Nephron progenitor cell (in vitro differentiated cells): ENCODE measurements around the gene PRUNE1.

ENCODE experiments used
- DNase-seq: peaks from one replicate; pipeline ENCODE4 v3.0.0; 2021
- H3K27ac Mint-ChIP-seq: 2 replicates; pipeline ENCODE4 v1.8.0; 2021; ENCODE audit warnings: mild to moderate bottlenecking, moderate library complexity, mixed read lengths
- H3K27me3 Mint-ChIP-seq: 2 replicates; pipeline ENCODE4 v1.8.0; 2021; ENCODE audit warnings: mild to moderate bottlenecking, low read depth, mixed read lengths; ENCODE audit not compliant: poor library complexity
- H3K36me3 Mint-ChIP-seq: 2 replicates; pipeline ENCODE4 v1.8.0; 2021; ENCODE audit warnings: low read depth, mixed read lengths
- H3K4me1 Mint-ChIP-seq: 2 replicates; pipeline ENCODE4 v1.8.0; 2021; ENCODE audit warnings: mixed read lengths
- H3K4me3 Mint-ChIP-seq: 2 replicates; pipeline ENCODE4 v1.8.0; 2021; ENCODE audit warnings: mild to moderate bottlenecking, moderate library complexity, mixed read lengths
- H3K9me3 Mint-ChIP-seq: 2 replicates; pipeline ENCODE4 v1.8.0; 2021; ENCODE audit warnings: mild to moderate bottlenecking, moderate library complexity, mixed read lengths
- TF ChIP-seq, protein P1 (sequence below): fragments of 200-600 bp; sonication (generic); IDR thresholded peaks from 2 replicates; pipeline ENCODE4 v1.5.0; 2021; ENCODE audit warnings: antibody characterized with exemption

Gene PRUNE1

DNA sequence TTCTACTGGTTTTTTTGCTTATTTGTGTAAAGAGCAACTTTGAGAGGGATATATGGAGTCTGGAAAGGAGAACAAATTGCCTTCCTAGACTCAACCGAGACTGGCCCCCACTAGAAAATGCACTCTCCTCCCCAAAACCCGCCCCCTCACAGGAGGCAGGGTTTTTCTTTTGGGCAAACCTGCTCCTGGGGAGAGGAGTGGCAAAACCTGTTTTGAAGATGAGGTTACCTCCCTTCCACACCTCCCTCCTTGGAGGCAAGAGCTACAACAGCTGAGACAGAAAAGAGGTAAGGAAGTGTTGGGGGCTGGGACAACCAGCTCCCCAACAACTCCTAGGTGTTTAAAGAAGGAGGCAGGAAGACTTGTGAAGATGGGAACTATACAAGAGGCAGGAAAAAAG is 28.1 kb downstream of the PRUNE1 start, which contains the start of gene BNIPL:
BNIPL (plus strand) TSS at position 231 of the 400 bp plus-strand sequence; CDS start at position 371, 140 bp downstream.
- Mint-ChIP-seq H3K27ac (peak within 1 kb of the TSS; percentile 44), H3K4me3 (no peak within 1 kb of the TSS), H3K36me3 (peaks cover 33% of the 10 kb centered on the region), H3K9me3 (no peaks in the 10 kb centered on the region), H3K4me1 (no peaks in the 10 kb centered on the region), H3K27me3 (no peaks in the 10 kb centered on the region)
- no peak for DNase-seq
- TF ChIP-seq, protein P1, sequence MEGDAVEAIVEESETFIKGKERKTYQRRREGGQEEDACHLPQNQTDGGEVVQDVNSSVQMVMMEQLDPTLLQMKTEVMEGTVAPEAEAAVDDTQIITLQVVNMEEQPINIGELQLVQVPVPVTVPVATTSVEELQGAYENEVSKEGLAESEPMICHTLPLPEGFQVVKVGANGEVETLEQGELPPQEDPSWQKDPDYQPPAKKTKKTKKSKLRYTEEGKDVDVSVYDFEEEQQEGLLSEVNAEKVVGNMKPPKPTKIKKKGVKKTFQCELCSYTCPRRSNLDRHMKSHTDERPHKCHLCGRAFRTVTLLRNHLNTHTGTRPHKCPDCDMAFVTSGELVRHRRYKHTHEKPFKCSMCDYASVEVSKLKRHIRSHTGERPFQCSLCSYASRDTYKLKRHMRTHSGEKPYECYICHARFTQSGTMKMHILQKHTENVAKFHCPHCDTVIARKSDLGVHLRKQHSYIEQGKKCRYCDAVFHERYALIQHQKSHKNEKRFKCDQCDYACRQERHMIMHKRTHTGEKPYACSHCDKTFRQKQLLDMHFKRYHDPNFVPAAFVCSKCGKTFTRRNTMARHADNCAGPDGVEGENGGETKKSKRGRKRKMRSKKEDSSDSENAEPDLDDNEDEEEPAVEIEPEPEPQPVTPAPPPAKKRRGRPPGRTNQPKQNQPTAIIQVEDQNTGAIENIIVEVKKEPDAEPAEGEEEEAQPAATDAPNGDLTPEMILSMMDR, result no peak

DNA sequence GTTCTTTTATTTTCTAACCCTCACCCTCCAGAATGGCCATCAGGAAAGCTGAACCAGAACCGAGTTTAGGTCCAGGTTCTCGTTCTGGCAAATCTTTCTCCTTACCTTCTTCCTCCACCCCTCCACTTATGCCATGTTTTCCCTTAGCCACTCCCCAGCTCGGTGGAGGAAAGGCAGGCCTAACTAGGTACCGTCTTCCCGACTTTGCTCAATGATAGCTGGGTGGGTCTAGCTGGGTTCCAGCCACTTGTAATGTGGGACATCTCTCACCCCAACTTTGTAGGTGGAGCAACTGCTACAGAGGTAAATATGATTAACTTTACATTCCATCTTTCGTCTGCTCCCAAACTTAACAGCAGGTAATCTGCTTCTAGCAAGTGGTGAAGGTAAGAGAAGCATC is 28.8 kb downstream of the PRUNE1 start:
- H3K4me1 Mint-ChIP-seq, result no peaks in the 10 kb centered on the region
- peaks cover 28% of the 10 kb centered on the region for H3K36me3 Mint-ChIP-seq

DNA sequence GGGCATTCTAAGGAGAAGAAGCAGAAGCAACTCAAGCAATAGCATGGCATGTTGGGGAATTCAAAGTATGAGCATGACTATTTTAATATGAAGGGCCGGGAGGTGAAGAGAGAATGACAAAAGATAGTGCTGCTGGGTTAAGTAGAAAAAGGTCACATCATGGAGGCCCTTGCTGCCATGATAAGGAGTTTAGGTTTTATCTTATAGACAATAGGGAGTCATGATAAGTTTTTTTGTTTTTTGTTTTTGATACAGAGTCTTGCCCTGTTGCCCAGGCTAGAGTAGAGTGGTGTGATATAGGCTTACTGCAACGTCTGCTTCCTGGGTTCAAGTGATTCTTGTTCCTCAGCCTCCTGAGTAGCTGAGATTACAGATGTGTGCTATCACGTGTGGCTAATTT is 31.3 kb downstream of the PRUNE1 start:
- no peaks in the 10 kb centered on the region for H3K27me3 Mint-ChIP-seq
- no peak overlapping the region for H3K4me3 Mint-ChIP-seq
- DNase-seq, result no peak
- H3K27ac Mint-ChIP-seq, result no peak overlapping the region
- TF ChIP-seq, protein P1, result no peak
- peaks cover 16% of the 10 kb centered on the region for H3K36me3 Mint-ChIP-seq
- no peaks in the 10 kb centered on the region for H3K4me1 Mint-ChIP-seq
- no peaks in the 10 kb centered on the region for H3K9me3 Mint-ChIP-seq

More for the DNA sequence above, 28.8 kb downstream of the PRUNE1 start:
- TF ChIP-seq, protein P1, result no peak
- H3K27me3 Mint-ChIP-seq, result no peaks in the 10 kb centered on the region
- H3K9me3 Mint-ChIP-seq, result no peaks in the 10 kb centered on the region
- no peak for DNase-seq
- H3K27ac Mint-ChIP-seq, result peak overlapping the region; percentile 21
- H3K4me3 Mint-ChIP-seq, result no peak overlapping the region

DNA sequence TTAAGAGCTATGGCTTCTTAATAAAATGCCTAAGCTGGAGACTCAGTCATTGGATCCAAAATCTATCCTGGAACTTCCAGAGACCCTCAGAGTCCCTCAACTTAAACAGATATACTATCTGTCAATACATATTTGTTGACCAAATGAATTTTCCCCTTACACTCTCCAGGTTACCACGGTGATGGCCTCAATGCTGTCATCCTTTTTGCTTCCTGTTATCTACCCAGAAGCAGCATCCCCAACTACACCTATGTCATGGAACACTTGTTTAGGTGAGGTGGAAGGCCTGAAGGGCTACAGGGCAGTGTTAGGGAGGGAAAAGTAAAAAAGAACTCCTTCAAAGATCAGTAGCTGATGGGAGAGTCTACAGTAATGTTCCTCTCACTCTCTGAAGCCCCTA is 34.9 kb downstream of the PRUNE1 start:
- DNase-seq, result no peak
- Mint-ChIP-seq H3K27ac (no peak overlapping the region), H3K4me1 (peaks cover 23% of the 10 kb centered on the region), H3K27me3 (peaks cover 3% of the 10 kb centered on the region), H3K4me3 (no peak overlapping the region), H3K36me3 (no peaks in the 10 kb centered on the region), H3K9me3 (no peaks in the 10 kb centered on the region)
- TF ChIP-seq, protein P1, result no peak

DNA sequence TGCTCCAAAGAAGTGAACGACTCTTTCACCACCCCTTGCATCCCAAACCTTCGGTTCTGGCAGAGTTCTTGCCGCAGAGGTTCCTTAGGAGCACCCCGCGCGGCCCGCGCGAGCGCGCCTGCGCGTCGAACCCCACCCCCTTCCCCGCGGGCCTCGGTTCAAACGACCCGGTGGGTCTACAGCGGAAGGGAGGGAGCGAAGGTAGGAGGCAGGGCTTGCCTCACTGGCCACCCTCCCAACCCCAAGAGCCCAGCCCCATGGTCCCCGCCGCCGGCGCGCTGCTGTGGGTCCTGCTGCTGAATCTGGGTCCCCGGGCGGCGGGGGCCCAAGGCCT is 39.3 kb downstream of the PRUNE1 start, which contains the start of gene C1orf56:
C1orf56 (plus strand) TSS at position 161 of the 334 bp plus-strand sequence; CDS start at position 258, 97 bp downstream.
- peaks cover 3% of the 10 kb centered on the region for H3K27me3 Mint-ChIP-seq
- H3K36me3 Mint-ChIP-seq, result peaks cover 14% of the 10 kb centered on the region
- TF ChIP-seq, protein P1, result no peak
- peaks cover 59% of the 10 kb centered on the region for H3K4me1 Mint-ChIP-seq
- H3K27ac Mint-ChIP-seq, result peak within 1 kb of the TSS; percentile 94
- H3K9me3 Mint-ChIP-seq, result no peaks in the 10 kb centered on the region
- peak; percentile 75 for DNase-seq
- H3K4me3 Mint-ChIP-seq, result peak within 1 kb of the TSS; percentile 95

DNA sequence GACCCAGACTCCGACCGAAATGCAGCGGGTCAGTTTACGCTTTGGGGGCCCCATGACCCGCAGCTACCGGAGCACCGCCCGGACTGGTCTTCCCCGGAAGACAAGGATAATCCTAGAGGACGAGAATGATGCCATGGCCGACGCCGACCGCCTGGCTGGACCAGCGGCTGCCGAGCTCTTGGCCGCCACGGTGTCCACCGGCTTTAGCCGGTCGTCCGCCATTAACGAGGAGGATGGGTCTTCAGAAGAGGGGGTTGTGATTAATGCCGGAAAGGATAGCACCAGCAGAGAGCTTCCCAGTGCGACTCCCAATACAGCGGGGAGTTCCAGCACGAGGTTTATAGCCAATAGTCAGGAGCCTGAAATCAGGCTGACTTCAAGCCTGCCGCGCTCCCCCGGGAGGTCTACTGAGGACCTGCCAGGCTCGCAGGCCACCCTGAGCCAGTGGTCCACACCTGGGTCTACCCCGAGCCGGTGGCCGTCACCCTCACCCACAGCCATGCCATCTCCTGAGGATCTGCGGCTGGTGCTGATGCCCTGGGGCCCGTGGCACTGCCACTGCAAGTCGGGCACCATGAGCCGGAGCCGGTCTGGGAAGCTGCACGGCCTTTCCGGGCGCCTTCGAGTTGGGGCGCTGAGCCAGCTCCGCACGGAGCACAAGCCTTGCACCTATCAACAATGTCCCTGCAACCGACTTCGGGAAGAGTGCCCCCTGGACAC is 39.8 kb downstream of the PRUNE1 start:
- peaks cover 14% of the 10 kb centered on the region for H3K36me3 Mint-ChIP-seq
- H3K4me1 Mint-ChIP-seq, result peaks cover 59% of the 10 kb centered on the region
- peak overlapping the region; percentile 95 for H3K4me3 Mint-ChIP-seq
- peaks cover 3% of the 10 kb centered on the region for H3K27me3 Mint-ChIP-seq
- TF ChIP-seq, protein P1, result peak; percentile 43
- peak overlapping the region; percentile 94 for H3K27ac Mint-ChIP-seq
- peak; percentile 60 for DNase-seq
- no peaks in the 10 kb centered on the region for H3K9me3 Mint-ChIP-seq
